ENCODE measurements around the gene ARHGAP24. TPM values are rescaled to one million over a fixed set of nuclear protein-coding genes. Genes with fewer than 3 reads are reported as not detected.

Gene ARHGAP24
- total RNA-seq, 4 donors from 2014 or later: 3.6 to 35.3 (median 7.2) TPM

DNA sequence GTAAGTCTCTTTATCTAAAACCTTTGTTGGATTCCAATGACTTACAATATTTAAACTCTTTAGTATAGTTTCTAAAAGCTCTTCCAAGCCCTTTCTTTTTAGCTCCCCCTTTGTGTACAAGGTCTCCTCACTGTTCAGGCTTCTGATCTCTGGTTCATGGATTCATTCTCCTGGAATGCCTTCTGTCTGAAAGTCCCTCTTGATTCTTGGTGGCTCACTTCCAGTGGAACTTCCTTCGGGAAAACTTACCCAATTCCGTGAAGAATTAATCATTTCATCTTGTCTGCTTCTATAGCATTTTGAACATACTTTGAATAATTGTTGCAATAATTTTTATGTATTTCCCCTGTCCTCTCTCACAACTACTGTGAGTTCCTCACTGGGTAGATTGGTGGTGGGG is 3.6 kb downstream of the ARHGAP24 start:
- intact Hi-C loops (cut with DNase I): no loop called here
- 53 to 60% methylated on average over 2 of the region's 2 CpGs for WGBS, 2 donors
- Histone ChIP-seq H3K9me3 (no peaks in the 10 kb centered on the region), H3K27ac (no peak overlapping the region), H3K36me3 (no peaks in the 10 kb centered on the region), H3K4me3 (no peak overlapping the region), H3K27me3 (peaks cover 0 to 3% (median 0%) of the 10 kb centered on the region in 4 donors), H3K4me1 (peaks cover 0 to 33% (median 5%) of the 10 kb centered on the region in 3 donors)
- DNase-seq: no peak
- TF ChIP-seq POLR2A (IDR thresholded peaks at IDR 0.05): no peak
- TF ChIP-seq, protein P1, sequence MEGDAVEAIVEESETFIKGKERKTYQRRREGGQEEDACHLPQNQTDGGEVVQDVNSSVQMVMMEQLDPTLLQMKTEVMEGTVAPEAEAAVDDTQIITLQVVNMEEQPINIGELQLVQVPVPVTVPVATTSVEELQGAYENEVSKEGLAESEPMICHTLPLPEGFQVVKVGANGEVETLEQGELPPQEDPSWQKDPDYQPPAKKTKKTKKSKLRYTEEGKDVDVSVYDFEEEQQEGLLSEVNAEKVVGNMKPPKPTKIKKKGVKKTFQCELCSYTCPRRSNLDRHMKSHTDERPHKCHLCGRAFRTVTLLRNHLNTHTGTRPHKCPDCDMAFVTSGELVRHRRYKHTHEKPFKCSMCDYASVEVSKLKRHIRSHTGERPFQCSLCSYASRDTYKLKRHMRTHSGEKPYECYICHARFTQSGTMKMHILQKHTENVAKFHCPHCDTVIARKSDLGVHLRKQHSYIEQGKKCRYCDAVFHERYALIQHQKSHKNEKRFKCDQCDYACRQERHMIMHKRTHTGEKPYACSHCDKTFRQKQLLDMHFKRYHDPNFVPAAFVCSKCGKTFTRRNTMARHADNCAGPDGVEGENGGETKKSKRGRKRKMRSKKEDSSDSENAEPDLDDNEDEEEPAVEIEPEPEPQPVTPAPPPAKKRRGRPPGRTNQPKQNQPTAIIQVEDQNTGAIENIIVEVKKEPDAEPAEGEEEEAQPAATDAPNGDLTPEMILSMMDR (IDR thresholded peaks at IDR 0.05): no peak

DNA sequence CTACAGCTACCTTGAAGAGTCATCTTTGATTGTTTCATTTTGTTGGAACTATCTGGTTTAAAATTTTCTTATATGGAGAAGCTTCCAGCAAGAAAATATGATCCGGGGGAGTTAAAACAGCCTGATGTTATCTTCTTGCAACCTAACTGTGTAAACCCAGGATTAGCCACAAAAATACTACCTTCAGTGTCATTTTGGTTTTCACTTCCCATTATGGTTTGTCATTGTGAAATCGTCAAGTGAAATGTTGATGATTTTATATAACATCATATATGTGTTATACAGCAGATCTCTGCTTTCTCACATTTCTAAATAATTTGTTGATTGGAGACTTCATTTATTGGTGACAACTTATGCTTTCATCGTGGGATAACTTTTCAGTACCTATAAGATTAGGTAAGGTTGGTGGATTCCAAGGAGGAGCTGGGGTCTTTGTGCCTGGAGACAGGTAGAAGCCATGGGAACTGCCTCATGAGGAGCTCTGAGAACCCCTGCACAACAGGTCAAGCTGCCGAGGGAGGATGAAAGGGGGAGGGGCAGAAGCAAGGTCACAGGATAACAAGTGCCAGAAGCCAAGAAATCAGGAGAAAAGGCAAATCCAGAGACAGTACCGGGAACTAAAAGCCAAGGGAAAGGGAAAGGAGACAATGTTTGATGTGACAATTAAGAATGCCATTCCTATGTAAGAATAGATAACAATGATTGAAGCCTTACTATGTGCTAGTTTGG is 7.2 kb downstream of the ARHGAP24 start:
- Histone ChIP-seq H3K4me3 (no peak overlapping the region), H3K27ac (no peak overlapping the region), H3K9me3 (no peaks in the 10 kb centered on the region), H3K36me3 (no peaks in the 10 kb centered on the region), H3K4me1 (peaks cover 0 to 19% (median 0%) of the 10 kb centered on the region in 3 donors), H3K27me3 (peaks cover 0 to 3% (median 0%) of the 10 kb centered on the region in 4 donors)
- 59 to 78% methylated on average over 5 of the region's 5 CpGs for WGBS, 2 donors
- no peak for TF ChIP-seq POLR2A (IDR thresholded peaks at IDR 0.05)
- TF ChIP-seq, protein P1 (IDR thresholded peaks at IDR 0.05): no peak
- intact Hi-C loops (cut with DNase I): no loop called here
- DNase-seq: no peak

DNA sequence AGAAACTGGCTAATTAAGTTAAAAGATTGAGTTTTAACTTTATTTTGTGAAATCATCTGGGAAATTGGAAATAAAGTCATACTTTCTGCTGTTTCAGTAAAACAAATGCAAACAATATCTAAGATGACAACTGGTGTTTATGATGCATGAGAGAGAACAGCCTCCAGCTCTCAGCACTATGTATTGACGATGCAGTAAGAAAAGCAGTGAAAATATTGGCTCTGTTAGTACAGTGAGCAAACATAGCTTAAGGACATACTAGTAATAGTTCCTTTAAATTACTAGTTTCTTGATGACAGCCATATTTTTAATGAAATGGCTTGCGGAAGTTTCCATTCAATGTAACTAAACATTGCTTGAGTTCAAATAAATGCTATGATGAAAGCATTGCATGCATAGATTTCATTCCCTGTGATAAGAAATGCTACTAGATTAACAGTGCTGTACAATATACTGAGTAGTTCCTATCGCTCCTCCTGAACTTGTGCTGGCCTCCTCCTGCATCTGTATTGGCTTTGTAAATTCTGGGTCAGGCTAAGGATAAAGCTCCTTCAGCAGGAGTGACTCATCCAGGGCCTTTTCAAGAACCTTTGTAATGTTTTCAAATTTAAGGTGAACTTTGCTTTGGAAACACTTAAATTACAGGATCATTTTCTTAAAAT is 11.6 kb downstream of the ARHGAP24 start:
- H3K9me3 ChIP-seq: no peaks in the 10 kb centered on the region
- peaks cover 0 to 23% (median 0%) of the 10 kb centered on the region in 3 donors for H3K4me1 ChIP-seq
- H3K27me3 ChIP-seq: no peaks in the 10 kb centered on the region
- intact Hi-C loops (cut with DNase I): no loop called here
- H3K4me3 ChIP-seq: no peak overlapping the region
- 59 to 67% methylated on average over 3 of the region's 3 CpGs for WGBS, 2 donors
- no peak for DNase-seq
- TF ChIP-seq, protein P1 (IDR thresholded peaks at IDR 0.05): no peak
- no peak for TF ChIP-seq POLR2A (IDR thresholded peaks at IDR 0.05)
- H3K27ac ChIP-seq: no peak overlapping the region
- no peaks in the 10 kb centered on the region for H3K36me3 ChIP-seq

DNA sequence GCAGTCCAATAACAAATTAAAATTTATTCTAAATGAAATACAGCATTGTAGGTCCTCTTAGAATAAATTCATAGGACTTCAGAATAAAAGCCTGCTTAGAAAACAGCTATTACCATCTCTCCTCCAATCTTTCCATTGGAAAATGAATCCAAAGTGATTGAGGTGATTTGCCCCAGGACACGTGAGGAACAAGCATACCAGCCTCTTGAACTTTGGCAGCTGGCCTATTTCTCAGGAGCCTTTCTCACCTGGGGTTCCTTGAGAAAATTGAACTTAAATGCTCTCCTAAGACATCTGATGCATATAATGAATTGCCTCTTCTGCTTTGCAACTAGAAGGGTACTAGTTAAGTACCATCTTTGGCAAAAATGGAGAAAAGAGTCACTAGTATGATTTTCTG is 13.5 kb downstream of the ARHGAP24 start:
- Histone ChIP-seq H3K27me3 (no peaks in the 10 kb centered on the region), H3K4me1 (peaks cover 0 to 23% (median 0%) of the 10 kb centered on the region in 3 donors), H3K4me3 (no peak overlapping the region), H3K36me3 (no peaks in the 10 kb centered on the region), H3K9me3 (no peaks in the 10 kb centered on the region), H3K27ac (no peak overlapping the region)
- intact Hi-C loops (cut with DNase I): no loop called here
- TF ChIP-seq, protein P1 (IDR thresholded peaks at IDR 0.05): no peak
- no peak for TF ChIP-seq POLR2A (IDR thresholded peaks at IDR 0.05)
- 50 to 55% methylated on average over 1 of the region's 1 CpG for WGBS, 2 donors
- no peak for DNase-seq

DNA sequence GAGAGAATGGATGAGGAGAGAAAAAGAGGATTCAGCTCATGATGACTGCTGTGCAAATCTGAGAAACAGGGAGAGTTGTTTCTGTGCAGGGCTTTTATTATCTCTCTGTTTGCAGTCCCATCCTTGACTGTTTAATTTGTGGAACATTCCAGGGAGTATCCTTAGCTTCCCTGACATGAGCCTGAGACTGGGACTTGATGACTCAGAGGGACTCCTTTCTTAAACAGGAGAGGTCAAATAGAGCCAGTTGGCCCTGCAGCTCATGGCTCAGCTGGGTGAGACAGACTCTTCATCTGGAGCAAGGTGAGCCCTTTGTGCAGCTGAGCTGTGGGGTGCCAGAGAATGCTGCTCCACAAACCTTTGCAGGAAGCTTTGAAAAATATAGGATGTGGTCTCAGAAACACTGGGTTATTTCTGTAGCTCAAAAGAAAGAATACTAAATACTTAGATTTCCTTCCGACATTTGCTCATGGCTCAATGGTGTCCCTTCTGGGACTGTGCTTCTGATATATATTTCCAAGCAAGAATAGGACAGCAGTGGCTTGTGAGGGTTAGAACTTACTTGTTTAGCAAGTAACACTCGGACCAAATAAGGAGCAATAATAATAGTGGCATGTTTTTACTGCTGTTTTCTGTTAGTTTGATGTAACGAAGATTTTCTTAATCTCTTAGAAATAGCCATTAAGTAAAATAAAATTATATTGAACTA is 14.5 kb downstream of the ARHGAP24 start:
- no peak overlapping the region for H3K27ac ChIP-seq
- intact Hi-C loops (cut with DNase I): no loop called here
- DNase-seq: no peak

More for the DNA sequence above, 14.5 kb downstream of the ARHGAP24 start:
- H3K4me1 ChIP-seq: peaks cover 0 to 23% (median 0%) of the 10 kb centered on the region in 3 donors
- TF ChIP-seq, protein P1 (IDR thresholded peaks at IDR 0.05): no peak
- TF ChIP-seq POLR2A (IDR thresholded peaks at IDR 0.05): no peak
- no peaks in the 10 kb centered on the region for H3K9me3 ChIP-seq
- no peak overlapping the region for H3K4me3 ChIP-seq
- H3K27me3 ChIP-seq: no peaks in the 10 kb centered on the region
- whole genome bisulfite sequencing, 2 donors: 83 to 91% methylated on average over 3 of the region's 3 CpGs
- H3K36me3 ChIP-seq: no peaks in the 10 kb centered on the region

Data from esophagus squamous epithelium (tissue), 5 donors.